ENCODE data around the gene PDE11A. TPM values are rescaled to one million over a fixed set of nuclear protein-coding genes. Genes with fewer than 3 reads are reported as not detected.

The PDE11A gene
- polyA plus RNA-seq, 6 donors from 2014 or later, result not detected

DNA sequence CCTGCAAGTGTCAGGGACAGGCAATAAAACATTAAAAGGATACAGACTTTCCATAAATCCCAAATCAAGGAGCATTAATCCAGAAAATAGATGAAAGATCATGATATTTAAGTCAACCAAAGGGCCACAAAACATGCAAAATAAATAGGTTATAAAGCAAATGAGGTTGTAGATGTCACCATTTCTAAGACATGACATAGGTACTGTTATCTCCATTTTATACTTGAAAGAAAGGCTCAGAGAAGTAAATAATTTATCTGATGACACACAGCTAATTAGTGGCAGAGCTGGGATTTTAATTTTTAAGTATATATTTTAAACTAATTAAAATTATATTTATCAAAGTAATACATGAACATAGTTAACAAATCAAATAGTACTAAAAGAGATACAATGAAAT, 378.2 kb downstream of the PDE11A start:
- Mint-ChIP-seq H3K27ac (no peak overlapping the region), H3K4me3 (no peak overlapping the region), H3K27me3 (peaks cover 0 to 11% (median 0%) of the 10 kb centered on the region in 3 donors), H3K9me3 (no peaks in the 10 kb centered on the region), H3K36me3 (no peaks in the 10 kb centered on the region), H3K4me1 (no peaks in the 10 kb centered on the region)
- DNase-seq (no peak), ATAC-seq (ENCODE audit: low read depth in 2 of 2) (no peak)

DNA sequence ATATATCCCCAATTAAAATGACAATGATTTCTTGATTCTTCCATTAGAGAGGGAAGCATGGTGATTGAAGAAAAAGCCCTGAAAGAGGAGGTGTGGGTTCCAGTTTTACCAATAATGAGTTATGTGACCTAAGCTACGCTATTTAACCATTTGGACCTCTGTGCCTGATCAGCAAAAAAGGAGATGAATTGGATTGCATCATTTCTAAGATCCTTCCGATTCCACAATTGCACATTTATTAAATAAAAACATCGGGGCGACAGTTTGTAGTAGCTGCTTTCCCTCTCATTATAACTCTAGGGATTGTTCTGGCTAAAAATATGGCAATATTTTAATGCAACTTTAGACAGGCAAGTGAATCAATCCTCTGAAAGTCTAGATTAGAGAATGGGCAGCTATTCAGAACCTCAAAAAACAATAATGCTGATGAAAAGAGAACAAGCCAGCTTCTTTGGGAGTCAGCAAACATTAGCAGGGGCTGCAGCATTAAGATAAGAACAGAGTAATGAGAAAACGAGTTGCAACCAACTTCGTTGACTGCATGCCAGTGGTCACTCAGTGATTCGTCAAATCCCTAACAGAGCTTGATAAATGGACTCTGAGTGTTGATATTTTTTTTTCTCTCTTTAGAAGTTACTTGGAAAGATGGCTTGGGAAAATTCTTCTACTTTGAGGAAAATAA, 378.8 kb downstream of the PDE11A start:
- peaks cover 0 to 11% (median 0%) of the 10 kb centered on the region in 3 donors for H3K27me3 Mint-ChIP-seq
- H3K27ac Mint-ChIP-seq, result no peak overlapping the region
- DNase-seq, result no peak
- H3K4me1 Mint-ChIP-seq, result no peaks in the 10 kb centered on the region
- H3K36me3 Mint-ChIP-seq, result no peaks in the 10 kb centered on the region
- no peaks in the 10 kb centered on the region for H3K9me3 Mint-ChIP-seq
- no peak overlapping the region for H3K4me3 Mint-ChIP-seq
- ATAC-seq (ENCODE audit: low read depth in 2 of 2), result no peak

DNA sequence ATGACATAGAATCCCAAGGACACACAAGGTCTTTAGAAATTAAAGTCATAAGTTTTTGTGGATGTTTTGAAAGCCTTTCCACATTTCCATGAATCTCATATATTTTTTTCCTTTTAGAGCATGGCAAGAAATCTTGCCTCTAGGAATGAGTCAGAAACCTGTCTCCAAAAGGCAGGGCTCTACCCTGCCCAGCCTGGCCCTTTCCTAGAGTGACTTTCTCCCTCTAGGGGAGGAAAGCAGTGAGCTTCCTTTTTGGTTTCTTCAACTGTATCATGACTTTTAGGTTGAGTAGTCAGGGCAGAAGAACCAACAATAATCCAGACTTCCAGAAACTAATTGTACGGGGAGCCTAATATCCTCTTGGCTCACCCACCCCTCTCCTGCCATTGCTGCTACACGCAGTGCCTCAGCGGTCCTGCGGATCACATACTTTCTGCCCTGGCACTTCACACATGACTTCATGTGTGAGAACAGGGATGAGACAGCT, 379.8 kb downstream of the PDE11A start:
- peaks cover 0 to 11% (median 0%) of the 10 kb centered on the region in 3 donors for H3K27me3 Mint-ChIP-seq
- H3K36me3 Mint-ChIP-seq, result no peaks in the 10 kb centered on the region
- peak overlapping the region in 2 of 6 donors; percentile 34 to 78 for H3K27ac Mint-ChIP-seq
- H3K9me3 Mint-ChIP-seq, result no peaks in the 10 kb centered on the region
- H3K4me3 Mint-ChIP-seq, result no peak overlapping the region
- H3K4me1 Mint-ChIP-seq, result no peaks in the 10 kb centered on the region
- DNase-seq (no peak), ATAC-seq (ENCODE audit: low read depth in 2 of 2) (no peak)

DNA sequence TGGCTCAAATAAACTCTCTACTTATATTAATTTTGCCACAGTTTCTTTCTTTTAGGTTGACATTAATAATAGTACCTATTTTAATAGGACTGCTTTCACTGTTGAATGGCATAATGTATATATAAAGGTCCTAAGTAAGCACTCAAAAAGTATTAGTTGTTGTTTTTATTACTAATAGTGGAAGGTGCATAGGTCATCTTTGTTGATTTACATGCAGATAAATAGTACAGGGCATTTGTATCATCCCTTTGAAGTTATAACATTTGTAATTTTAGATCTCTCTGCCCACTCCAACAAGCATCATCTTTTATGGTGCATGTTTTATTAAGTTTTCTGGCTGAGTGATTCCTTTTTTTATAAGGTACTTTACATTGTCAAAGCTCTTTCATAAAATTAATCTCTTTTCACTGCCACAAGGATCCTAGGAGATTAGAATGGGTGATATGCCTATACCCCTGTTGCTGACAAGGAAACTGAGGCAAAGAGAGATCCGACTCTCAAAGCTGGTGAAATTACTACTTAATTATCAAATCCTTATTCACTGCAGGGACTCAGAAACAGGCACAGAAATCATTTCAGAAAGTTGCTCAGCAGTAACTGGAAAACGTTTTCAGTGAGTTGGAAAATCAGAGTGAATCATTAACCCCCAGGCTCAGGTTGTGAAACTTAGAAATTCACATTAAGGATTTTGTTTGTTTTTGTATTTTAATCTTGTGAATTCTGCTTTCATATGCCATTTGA, 380.4 kb downstream of the PDE11A start:
- no peaks in the 10 kb centered on the region for H3K4me1 Mint-ChIP-seq
- DNase-seq (no peak), ATAC-seq (ENCODE audit: low read depth in 2 of 2) (no peak)
- H3K36me3 Mint-ChIP-seq, result peaks cover 0 to 1% of the 10 kb centered on the region in 2 donors
- no peaks in the 10 kb centered on the region for H3K9me3 Mint-ChIP-seq
- H3K27ac Mint-ChIP-seq, result peak overlapping the region in 1 of 6 donors; percentile 34
- peaks cover 0 to 11% (median 0%) of the 10 kb centered on the region in 3 donors for H3K27me3 Mint-ChIP-seq
- no peak overlapping the region for H3K4me3 Mint-ChIP-seq

DNA sequence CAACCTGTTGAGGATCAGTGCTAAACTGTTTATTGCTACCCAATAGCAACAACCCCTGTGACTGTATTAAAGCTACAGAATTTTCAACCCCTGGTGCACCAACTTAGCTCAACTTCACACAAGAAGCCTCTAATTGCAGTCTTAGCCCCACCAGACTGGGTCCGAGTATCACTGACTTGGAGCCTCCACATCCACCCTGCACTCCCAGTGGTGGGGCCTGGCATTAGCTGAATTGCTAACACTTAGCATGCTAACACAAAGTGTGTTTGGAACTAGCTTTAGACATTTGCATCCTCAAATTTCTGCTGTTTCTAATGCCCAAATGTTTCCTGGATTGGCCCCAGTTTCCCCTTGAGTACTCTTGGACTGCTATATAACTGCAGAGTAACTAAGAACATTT, 381.4 kb downstream of the PDE11A start:
- Mint-ChIP-seq H3K27me3 (peaks cover 0 to 7% (median 0%) of the 10 kb centered on the region in 3 donors), H3K36me3 (peaks cover 0 to 4% of the 10 kb centered on the region in 2 donors)
- no peak for ATAC-seq (ENCODE audit: low read depth in 2 of 2)

DNA sequence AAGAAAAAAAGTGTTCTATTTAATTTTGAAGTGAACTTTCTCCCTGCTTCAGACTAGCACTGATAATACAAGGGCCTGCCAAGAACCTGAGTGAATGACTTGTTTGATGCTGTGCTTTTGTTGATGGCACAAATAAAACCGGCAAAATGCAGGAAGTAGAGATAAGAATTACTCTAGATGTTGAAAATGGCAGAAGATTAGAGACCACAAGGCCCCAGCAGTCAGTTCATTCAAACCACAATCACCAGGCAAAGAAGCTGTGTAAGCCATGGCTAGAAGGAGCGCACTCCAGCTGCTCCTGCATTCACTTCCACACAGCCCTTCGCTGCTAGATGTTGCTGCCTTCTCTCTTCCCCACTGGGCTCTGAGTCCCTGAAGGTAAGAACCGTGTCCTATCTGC, 383.0 kb downstream of the PDE11A start:
- no peak overlapping the region for H3K27ac Mint-ChIP-seq
- DNase-seq (no peak), ATAC-seq (ENCODE audit: low read depth in 2 of 2) (no peak)
- no peaks in the 10 kb centered on the region for H3K9me3 Mint-ChIP-seq
- no peak overlapping the region for H3K4me3 Mint-ChIP-seq
- no peaks in the 10 kb centered on the region for H3K27me3 Mint-ChIP-seq
- H3K4me1 Mint-ChIP-seq, result no peaks in the 10 kb centered on the region
- H3K36me3 Mint-ChIP-seq, result peaks cover 0 to 4% of the 10 kb centered on the region in 2 donors

More for the DNA sequence above, 381.4 kb downstream of the PDE11A start:
- Mint-ChIP-seq H3K4me3 (no peak overlapping the region), H3K4me1 (no peaks in the 10 kb centered on the region), H3K27ac (no peak overlapping the region), H3K9me3 (no peaks in the 10 kb centered on the region)
- DNase-seq, result no peak

DNA sequence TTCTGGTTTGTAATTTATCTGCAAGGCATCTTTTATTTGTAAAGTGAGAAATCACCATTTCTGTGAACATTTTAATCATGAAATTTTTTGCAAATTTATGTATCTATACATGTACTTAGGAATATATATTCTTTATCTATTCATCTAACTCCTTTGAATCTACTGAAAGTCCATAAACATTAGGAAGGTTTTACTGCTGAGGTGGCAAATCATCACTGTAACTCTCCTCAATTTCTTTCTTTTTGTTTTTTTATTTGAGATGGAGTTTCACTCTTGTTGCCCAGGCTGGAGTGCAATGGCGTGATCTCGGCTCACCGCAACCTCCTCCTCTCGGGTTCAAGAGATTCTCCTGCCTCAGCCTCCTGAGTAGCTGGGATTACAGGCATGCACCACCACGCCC, 383.7 kb downstream of the PDE11A start:
- H3K4me3 Mint-ChIP-seq, result no peak overlapping the region
- no peak for DNase-seq
- H3K27me3 Mint-ChIP-seq, result no peaks in the 10 kb centered on the region
- no peaks in the 10 kb centered on the region for H3K9me3 Mint-ChIP-seq
- peaks cover 0 to 4% of the 10 kb centered on the region in 2 donors for H3K36me3 Mint-ChIP-seq
- no peak for ATAC-seq (ENCODE audit: low read depth in 2 of 2)
- no peak overlapping the region for H3K27ac Mint-ChIP-seq
- no peaks in the 10 kb centered on the region for H3K4me1 Mint-ChIP-seq

DNA sequence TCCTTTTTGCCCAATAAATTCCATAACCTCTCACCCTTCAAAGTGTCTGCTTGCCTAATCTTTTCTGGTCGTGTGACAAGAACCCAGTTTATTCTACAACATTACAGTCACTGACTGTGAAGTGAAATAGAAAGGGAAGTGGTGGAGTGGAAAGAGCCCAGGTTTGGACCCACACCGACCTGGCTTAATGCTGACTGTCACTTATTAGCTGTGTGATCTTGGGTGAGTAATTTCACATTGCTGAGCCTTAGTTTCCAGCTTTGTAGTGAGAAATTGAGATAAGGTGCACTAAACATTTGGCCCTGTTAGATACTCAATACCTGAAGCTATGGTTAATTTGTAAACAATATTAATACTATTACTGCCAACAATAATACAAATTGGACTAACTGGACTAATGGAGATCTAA, 388.9 kb downstream of the PDE11A start:
- Mint-ChIP-seq H3K9me3 (no peaks in the 10 kb centered on the region), H3K27ac (no peak overlapping the region), H3K36me3 (peaks cover 0 to 4% of the 10 kb centered on the region in 2 donors), H3K4me3 (no peak overlapping the region), H3K4me1 (no peaks in the 10 kb centered on the region), H3K27me3 (no peaks in the 10 kb centered on the region)
- DNase-seq (no peak), ATAC-seq (ENCODE audit: low read depth in 2 of 2) (no peak)

DNA sequence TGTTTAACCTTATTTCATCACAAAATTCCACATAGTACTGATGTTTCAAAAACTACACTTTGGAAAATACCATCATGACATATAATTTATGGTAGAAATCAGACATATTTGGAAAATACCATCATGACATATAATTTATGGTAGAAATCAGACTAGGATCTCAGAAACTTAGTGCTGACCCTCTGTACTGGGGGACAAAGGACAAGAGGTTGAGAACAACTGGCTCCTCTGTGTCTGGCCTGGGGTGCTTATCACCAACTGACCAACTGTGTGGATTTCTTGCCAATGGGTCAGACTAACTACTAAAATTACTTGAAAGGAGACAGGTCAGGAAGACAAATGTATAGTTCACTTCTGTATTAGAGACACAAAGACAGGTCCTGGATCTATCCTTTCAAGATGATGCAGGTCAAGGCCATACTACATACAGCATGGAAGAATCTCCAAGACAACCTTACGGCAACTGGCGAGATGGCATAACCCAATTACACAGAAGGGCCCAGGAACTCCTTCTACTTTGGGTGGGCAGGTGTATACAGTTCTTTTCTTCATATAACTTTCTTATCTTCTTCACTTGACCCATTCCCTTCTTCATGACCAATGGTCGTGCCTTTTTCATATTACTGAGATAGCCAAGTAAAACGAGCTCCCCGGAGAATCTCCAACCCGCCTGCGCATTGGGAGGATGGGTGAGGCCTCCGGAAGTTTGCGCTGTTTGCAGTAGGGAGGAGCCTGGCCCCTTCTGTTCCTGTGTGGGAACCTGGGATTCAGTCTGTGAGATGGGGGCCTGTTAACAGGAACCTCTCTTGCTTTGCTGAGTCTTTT, 389.5 kb downstream of the PDE11A start:
- Mint-ChIP-seq H3K4me1 (no peaks in the 10 kb centered on the region), H3K4me3 (no peak overlapping the region), H3K27me3 (no peaks in the 10 kb centered on the region), H3K9me3 (no peaks in the 10 kb centered on the region), H3K27ac (no peak overlapping the region), H3K36me3 (peaks cover 0 to 4% of the 10 kb centered on the region in 2 donors)
- no peak for DNase-seq
- no peak for ATAC-seq (ENCODE audit: low read depth in 2 of 2)

DNA sequence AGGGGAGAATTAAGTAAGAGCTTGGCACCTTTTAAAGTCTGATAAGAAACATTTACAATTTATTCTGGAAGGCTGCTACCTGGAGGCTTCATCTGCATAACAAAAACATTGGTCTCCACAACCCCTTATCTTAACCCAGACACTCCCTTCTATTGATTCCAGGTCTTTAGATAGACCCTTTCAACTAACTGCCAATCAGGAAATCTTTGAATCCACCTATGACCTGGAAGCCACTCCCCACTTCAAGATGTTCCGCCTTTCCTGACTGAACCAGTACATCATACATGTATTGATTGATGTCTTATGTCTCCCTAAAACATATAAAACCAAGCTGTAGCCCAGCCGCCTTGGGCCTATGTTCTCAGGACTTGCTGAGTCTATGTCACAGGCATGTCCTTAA, 390.6 kb downstream of the PDE11A start:
- ATAC-seq (ENCODE audit: low read depth in 2 of 2) (no peak), DNase-seq (no peak)
- Mint-ChIP-seq H3K4me1 (no peaks in the 10 kb centered on the region), H3K4me3 (no peak overlapping the region), H3K9me3 (no peaks in the 10 kb centered on the region), H3K27ac (no peak overlapping the region), H3K36me3 (peaks cover 0 to under 1% of the 10 kb centered on the region in 2 donors), H3K27me3 (peaks cover 0 to 5% (median 0%) of the 10 kb centered on the region in 3 donors)

DNA sequence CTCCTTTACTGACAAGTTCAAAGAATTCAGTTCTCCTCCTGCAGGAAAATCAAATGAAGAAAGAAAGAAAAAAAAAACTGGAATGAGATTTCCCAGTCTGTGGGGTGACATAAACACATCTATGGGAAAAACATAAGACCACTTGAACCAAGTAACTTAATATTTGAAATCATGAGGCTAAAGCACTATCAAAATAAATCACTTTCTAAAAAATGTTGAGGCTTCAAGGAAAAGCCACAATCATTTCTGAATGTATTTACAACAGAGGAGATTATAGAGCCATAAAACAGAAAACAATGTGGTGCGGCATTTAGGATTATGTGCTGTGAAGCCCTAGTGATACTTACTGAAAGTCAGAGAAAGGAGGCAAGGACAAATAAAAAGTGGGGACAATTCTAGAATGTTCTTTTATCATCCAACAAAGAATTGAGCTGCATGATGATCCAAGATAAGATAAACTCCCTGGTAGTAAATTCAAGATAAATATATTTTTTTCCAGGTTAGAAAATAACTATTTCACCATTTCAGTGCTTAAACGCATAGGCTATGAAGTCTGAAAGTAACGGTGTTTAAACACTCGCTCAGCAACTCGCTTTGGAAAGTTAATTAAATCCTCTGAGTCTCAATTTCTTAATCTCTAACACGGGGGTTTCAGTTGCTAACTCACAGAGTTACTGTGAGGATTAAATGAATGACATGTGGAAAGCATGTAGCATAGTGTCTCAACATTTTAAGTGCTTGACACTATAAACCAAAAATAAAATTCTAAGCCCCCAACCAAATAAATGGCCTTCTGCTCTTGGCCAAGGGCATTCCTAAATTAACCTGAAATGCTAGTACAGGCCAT, 391.5 kb downstream of the PDE11A start:
- Mint-ChIP-seq H3K4me1 (no peaks in the 10 kb centered on the region), H3K4me3 (no peak overlapping the region), H3K36me3 (no peaks in the 10 kb centered on the region), H3K27ac (no peak overlapping the region), H3K27me3 (peaks cover 0 to 6% (median 0%) of the 10 kb centered on the region in 3 donors), H3K9me3 (no peaks in the 10 kb centered on the region)
- no peak for ATAC-seq (ENCODE audit: low read depth in 2 of 2)
- no peak for DNase-seq

DNA sequence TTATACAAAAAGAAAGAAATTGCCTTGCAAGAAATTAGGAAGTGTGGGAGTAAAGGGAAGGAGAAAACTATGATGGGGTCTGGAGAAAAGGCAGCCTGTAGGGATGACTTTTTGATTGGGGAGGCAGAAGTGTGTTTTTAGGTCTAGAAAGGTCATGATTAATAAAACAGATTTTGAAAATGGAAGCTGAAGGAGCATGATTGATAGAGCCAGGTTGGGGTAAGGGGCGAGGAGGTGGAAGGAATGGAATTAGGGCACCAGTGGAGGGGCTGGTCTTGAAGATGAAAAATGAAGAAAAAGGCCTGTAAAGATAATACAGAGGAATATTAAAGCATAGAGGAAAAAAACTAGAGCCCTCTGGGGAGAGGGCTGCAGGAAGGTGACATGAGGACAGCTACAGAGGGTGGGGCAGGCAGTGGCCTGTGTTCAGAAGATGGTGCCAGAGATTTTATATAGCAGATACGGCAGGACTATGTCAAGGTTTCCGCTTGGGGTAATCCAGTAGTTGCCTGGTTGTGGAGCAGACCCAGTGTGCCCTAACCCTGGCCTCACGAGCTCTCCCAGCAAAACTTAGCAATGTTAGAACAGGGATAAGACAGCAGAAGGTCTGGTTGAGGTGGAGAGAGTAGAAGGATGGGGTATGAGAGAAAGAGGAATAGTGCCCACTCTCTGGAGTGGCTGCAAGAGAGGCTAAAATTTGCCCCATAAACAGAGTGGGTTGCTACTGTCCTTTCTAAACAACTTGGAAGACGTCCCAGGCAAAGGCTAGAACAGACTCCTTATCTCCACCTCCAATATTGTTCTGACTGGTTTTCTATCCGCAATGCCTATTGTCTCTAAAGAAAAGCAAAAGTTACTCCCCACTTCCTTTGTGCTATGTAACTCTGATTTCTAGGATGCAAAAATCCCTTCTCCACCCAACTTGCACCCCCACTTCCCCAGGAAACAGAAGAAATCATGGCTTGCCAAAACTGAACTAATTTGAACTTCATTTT, 392.7 kb downstream of the PDE11A start:
- H3K27ac Mint-ChIP-seq, result no peak overlapping the region
- no peak for ATAC-seq (ENCODE audit: low read depth in 2 of 2)
- H3K4me3 Mint-ChIP-seq, result no peak overlapping the region

More for the DNA sequence above, 392.7 kb downstream of the PDE11A start:
- no peak for DNase-seq
- H3K9me3 Mint-ChIP-seq, result no peaks in the 10 kb centered on the region
- no peaks in the 10 kb centered on the region for H3K4me1 Mint-ChIP-seq
- H3K27me3 Mint-ChIP-seq, result peaks cover 0 to 13% (median 0%) of the 10 kb centered on the region in 3 donors
- no peaks in the 10 kb centered on the region for H3K36me3 Mint-ChIP-seq

All from naive B cell (primary cell).